Measurements from ENCODE around the gene CMSS1.

- TF ChIP-seq, protein P1, sequence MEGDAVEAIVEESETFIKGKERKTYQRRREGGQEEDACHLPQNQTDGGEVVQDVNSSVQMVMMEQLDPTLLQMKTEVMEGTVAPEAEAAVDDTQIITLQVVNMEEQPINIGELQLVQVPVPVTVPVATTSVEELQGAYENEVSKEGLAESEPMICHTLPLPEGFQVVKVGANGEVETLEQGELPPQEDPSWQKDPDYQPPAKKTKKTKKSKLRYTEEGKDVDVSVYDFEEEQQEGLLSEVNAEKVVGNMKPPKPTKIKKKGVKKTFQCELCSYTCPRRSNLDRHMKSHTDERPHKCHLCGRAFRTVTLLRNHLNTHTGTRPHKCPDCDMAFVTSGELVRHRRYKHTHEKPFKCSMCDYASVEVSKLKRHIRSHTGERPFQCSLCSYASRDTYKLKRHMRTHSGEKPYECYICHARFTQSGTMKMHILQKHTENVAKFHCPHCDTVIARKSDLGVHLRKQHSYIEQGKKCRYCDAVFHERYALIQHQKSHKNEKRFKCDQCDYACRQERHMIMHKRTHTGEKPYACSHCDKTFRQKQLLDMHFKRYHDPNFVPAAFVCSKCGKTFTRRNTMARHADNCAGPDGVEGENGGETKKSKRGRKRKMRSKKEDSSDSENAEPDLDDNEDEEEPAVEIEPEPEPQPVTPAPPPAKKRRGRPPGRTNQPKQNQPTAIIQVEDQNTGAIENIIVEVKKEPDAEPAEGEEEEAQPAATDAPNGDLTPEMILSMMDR (IDR thresholded peaks at IDR 0.05) = no peak
- no peak for TF ChIP-seq POLR2A (IDR thresholded peaks at IDR 0.05)
Observed at GRCh38 chr3:99768126-99768525, 49.5 kb upstream of the CMSS1 start.
